ENCODE measurements around the gene B4GALT5.

B4GALT5 gene

DNA sequence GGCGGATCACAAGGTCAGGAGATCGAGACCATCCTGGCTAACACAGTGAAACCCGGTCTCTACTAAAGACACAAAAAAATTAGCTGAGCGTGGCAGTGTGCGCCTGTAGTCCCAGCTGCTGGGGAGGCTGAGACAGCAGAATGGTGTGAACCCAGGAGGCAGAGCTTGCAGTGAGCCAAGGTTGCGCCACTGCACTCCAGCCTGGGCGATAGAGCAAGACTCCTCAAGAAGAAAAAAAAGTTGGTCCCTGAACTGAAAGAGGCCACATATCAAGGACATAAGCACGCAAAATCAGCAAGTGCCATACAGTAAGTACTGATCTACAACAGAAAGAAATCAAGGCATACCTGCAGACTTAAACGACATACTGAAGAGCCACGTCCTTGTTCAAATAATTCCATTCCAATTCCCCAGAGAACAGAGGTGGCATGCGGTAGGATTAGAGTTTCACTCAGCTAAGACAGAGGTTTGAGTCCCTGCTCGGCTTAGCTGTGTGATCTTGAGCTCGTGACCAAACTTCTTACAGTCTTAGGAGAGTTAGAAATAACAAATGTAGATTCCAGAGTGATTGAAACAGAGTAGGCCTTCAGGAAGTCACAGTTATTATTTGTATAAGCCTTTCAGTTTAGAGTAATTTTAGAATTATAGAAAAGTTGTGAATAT is 29.2 kb downstream of the B4GALT5 start:
- TF ChIP-seq, protein P1, sequence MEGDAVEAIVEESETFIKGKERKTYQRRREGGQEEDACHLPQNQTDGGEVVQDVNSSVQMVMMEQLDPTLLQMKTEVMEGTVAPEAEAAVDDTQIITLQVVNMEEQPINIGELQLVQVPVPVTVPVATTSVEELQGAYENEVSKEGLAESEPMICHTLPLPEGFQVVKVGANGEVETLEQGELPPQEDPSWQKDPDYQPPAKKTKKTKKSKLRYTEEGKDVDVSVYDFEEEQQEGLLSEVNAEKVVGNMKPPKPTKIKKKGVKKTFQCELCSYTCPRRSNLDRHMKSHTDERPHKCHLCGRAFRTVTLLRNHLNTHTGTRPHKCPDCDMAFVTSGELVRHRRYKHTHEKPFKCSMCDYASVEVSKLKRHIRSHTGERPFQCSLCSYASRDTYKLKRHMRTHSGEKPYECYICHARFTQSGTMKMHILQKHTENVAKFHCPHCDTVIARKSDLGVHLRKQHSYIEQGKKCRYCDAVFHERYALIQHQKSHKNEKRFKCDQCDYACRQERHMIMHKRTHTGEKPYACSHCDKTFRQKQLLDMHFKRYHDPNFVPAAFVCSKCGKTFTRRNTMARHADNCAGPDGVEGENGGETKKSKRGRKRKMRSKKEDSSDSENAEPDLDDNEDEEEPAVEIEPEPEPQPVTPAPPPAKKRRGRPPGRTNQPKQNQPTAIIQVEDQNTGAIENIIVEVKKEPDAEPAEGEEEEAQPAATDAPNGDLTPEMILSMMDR (IDR thresholded peaks at IDR 0.05; ENCODE audit: insufficient read depth, low read length, missing control alignments) = no peak
- DNase-seq (ENCODE audit: low read depth, low spot score) = no peak
- H3K4me3 ChIP-seq (ENCODE audit: low read depth, low read length) = no peak overlapping the region
- POLR2A ChIA-PET = no interaction called here
- CTCF ChIA-PET = interaction anchor here (0.8 kb wide), 1 partner anchor 9 kb away, joined by 3 read pairs; no protein-coding TSS in a partner anchor

DNA sequence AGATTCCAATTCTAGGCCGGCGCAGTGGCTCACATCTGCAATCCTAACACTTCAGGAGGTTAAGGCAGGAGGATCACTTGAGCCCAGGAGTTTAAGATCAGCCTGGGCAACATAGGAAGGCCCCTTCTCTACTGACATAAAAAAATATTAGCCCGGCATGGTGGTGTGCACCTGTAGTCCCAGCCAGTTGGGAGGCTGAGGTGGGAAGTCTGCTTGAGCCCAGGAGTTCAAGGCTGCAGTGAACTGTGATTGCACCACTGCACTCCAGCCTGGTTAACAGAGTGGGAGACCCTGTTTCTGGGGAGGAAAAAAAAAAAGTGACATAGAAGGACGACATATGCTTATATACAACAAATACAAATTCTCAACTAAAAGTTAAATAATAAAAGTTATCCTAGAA is 30.9 kb downstream of the B4GALT5 start:
- no peak overlapping the region for H3K4me3 ChIP-seq (ENCODE audit: low read depth, low read length)
- no peak for DNase-seq (ENCODE audit: low read depth, low spot score)
- ChIA-PET CTCF (interaction anchor here (0.6 to 1.4 kb wide), 3 partner anchors 12 to 163 kb away, joined by 4 to 6 read pairs (median 6); no protein-coding TSS in a partner anchor), POLR2A (no interaction called here)
- TF ChIP-seq, protein P1 (IDR thresholded peaks at IDR 0.05; ENCODE audit: insufficient read depth, low read length, missing control alignments) = no peak

DNA sequence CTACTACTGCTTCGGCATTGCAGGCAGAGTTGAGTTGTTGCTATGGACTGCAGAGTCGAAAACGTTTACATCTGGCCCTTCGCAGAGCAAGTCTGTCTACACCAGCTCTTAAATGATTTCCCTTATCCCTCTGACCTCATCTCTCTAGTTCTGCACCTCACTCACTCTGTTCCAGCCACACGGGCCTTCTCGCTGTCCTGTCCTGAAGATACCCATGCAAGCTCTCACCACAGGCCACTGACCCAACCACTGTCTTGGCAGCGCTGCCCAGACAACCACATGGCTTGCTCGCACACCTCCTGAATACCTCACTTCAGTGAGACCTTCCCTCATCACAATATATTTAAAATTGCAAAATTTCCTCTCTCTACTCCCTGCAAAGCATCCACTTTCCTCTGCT is 31.4 kb downstream of the B4GALT5 start:
- no peak for DNase-seq (ENCODE audit: low read depth, low spot score)
- H3K4me3 ChIP-seq (ENCODE audit: low read depth, low read length) = no peak overlapping the region
- CTCF ChIA-PET = no interaction called here
- TF ChIP-seq, protein P1 (IDR thresholded peaks at IDR 0.05; ENCODE audit: insufficient read depth, low read length, missing control alignments) = no peak
- POLR2A ChIA-PET = no interaction called here

DNA sequence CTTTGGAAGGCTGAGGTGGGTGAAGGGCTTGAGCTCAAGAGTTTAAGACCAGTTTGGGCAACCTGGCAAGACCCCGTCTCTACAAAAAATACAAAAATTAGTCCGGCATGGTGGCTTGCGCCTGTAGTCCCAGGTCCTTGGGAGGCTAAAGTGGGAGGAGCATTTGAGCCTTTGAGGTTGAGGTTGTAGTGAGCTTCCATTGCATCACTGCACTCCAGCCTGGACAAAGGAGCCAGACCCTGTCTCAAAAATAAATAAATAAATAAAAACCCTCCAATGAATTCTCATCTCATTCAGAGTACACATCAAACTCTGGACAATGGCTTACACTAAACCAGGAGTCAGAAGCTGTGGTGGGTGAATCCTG is 31.8 kb downstream of the B4GALT5 start:
- ChIA-PET POLR2A (no interaction called here), CTCF (no interaction called here)
- TF ChIP-seq, protein P1 (IDR thresholded peaks at IDR 0.05; ENCODE audit: insufficient read depth, low read length, missing control alignments) = no peak
- no peak for DNase-seq (ENCODE audit: low read depth, low spot score)
- no peak overlapping the region for H3K4me3 ChIP-seq (ENCODE audit: low read depth, low read length)

DNA sequence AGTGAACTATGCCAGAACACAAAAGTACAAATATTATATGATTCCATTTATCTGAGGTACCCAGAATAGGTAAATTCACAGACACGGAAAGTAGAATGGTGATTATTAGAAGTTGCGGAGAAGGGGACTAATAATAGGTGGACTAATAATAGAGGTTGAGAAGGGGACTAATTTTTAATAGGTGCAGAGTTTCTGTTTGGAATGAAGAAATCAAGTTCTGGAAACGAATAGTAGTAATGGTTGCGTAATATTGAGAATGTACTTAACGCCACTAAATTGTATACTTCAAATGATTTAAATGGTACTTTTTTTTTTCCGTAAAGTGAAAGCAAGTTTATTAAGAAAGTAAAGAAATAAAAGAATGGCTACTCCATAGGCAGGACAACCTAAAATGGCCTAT is 33.2 kb downstream of the B4GALT5 start:
- DNase-seq (ENCODE audit: low read depth, low spot score) = no peak
- TF ChIP-seq, protein P1 (IDR thresholded peaks at IDR 0.05; ENCODE audit: insufficient read depth, low read length, missing control alignments) = no peak
- ChIA-PET POLR2A (no interaction called here), CTCF (interaction anchor here (1.2 to 1.7 kb wide), 2 partner anchors 139 to 284 kb away, joined by 3 read pairs; no protein-coding TSS in a partner anchor)
- no peak overlapping the region for H3K4me3 ChIP-seq (ENCODE audit: low read depth, low read length)

DNA sequence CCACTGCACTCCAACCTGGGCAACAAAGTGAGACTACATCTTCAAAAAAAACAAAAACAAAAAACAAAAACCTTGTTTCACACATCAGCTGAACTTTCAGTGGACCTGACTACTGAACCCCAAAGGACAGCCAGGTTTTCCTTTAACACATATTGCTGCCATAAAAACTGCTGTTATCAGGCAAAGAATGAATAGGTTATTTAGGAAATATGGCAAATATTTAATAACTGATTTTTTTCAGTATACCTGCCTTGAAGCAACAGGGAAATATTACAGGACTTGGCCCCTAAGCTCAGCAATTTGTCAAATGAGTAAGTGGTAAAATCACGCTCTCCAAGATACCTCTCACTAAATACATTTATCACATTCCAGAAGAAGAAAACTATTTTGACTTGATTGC is 34.0 kb downstream of the B4GALT5 start:
- TF ChIP-seq, protein P1 (IDR thresholded peaks at IDR 0.05; ENCODE audit: insufficient read depth, low read length, missing control alignments) = no peak
- CTCF ChIA-PET = interaction anchor here (1.2 to 1.7 kb wide), 4 partner anchors 12 to 285 kb away, joined by 3 to 5 read pairs (median 4); no protein-coding TSS in a partner anchor
- DNase-seq (ENCODE audit: low read depth, low spot score) = no peak
- POLR2A ChIA-PET = no interaction called here
- no peak overlapping the region for H3K4me3 ChIP-seq (ENCODE audit: low read depth, low read length)
